Chondrocyte (in vitro differentiated cells): Measurements from ENCODE around the gene CPE. TPM values are rescaled to one million over a fixed set of nuclear protein-coding genes. Genes with fewer than 3 reads are reported as not detected.
"Not testable (repeated sequence)": the region's sequence is repeated elsewhere in the genome, so short reads cannot be mapped to it uniquely, and the experiment has no call there.

Experiments used
- DNase-seq: peaks from one replicate; pipeline ENCODE4 v3.0.0; 2021; ENCODE audit warnings: mixed read lengths, low spot score
- H3K27ac Mint-ChIP-seq: one replicate; pipeline ENCODE4 v1.8.0; 2021; ENCODE audit warnings: mild to moderate bottlenecking, moderate library complexity, mixed read lengths; ENCODE audit not compliant: unreplicated experiment
- H3K27me3 Mint-ChIP-seq: 2 replicates; pipeline ENCODE4 v1.8.0; 2021; ENCODE audit warnings: low read depth, mixed read lengths
- H3K36me3 Mint-ChIP-seq: 2 replicates; pipeline ENCODE4 v1.8.0; 2021; ENCODE audit warnings: low read depth, mixed read lengths
- H3K4me1 Mint-ChIP-seq: 2 replicates; pipeline ENCODE4 v1.8.0; 2021; ENCODE audit warnings: low read depth, mild to moderate bottlenecking, mixed read lengths
- H3K4me3 Mint-ChIP-seq: one replicate; pipeline ENCODE4 v1.8.0; 2021; ENCODE audit warnings: mild to moderate bottlenecking, moderate library complexity, mixed read lengths; ENCODE audit not compliant: unreplicated experiment
- H3K9me3 Mint-ChIP-seq: 2 replicates; pipeline ENCODE4 v1.8.0; 2021; ENCODE audit warnings: low read depth, mixed read lengths
- total RNA-seq: library from RNA; stranded (reverse); gene quantifications from 3 replicates; pipeline ENCODE4 v1.2.1, GENCODE V29; 2021
- TF ChIP-seq, protein P1 (sequence below): fragments of 200-600 bp; sonication (generic); IDR thresholded peaks from 2 replicates; pipeline ENCODE4 v1.5.0; 2021; ENCODE audit warnings: antibody characterized with exemption, mild to moderate bottlenecking, moderate library complexity

Gene CPE
- total RNA-seq, 1 donor from 2014 or later, result 275 TPM

- Mint-ChIP-seq H3K9me3 (no peaks in the 10 kb centered on the region), H3K27ac (peak overlapping the region; percentile 92), H3K27me3 (no peaks in the 10 kb centered on the region), H3K4me1 (peaks cover 50% of the 10 kb centered on the region), H3K36me3 (peaks cover 4% of the 10 kb centered on the region), H3K4me3 (peak overlapping the region; percentile 68)
- TF ChIP-seq, protein P1, sequence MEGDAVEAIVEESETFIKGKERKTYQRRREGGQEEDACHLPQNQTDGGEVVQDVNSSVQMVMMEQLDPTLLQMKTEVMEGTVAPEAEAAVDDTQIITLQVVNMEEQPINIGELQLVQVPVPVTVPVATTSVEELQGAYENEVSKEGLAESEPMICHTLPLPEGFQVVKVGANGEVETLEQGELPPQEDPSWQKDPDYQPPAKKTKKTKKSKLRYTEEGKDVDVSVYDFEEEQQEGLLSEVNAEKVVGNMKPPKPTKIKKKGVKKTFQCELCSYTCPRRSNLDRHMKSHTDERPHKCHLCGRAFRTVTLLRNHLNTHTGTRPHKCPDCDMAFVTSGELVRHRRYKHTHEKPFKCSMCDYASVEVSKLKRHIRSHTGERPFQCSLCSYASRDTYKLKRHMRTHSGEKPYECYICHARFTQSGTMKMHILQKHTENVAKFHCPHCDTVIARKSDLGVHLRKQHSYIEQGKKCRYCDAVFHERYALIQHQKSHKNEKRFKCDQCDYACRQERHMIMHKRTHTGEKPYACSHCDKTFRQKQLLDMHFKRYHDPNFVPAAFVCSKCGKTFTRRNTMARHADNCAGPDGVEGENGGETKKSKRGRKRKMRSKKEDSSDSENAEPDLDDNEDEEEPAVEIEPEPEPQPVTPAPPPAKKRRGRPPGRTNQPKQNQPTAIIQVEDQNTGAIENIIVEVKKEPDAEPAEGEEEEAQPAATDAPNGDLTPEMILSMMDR, result no peak
- DNase-seq, result no peak
These were observed 46.3 kb upstream of the CPE start for GRCh38 chr4:165332502-165332901.

DNA sequence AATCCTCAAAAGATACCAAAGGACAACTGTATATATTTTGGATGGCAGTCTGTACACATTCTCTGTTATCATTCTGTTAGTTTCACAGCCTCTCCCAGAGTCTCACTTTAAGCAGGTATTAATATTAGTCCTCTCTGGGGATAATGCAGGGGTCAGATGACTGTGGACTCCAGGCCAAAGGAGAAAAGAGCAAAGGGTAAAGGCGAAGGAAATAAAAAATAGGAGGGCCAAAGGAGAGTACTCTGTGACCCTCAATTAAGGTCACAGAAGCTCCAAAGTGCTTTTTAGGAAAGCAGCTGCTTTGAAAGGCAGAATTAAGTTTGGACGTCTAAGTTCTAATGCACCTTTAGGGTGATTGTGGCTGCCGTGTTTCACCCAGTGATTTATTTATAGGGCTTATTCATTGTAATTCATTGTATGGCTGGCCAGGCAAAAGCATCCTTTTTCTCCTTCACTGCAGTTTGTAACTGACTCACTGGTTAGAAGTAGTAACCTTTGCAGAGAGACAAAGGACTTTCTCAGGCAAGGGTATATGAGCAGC is 43.6 kb upstream of the CPE start:
- H3K4me1 Mint-ChIP-seq, result peaks cover 50% of the 10 kb centered on the region
- H3K36me3 Mint-ChIP-seq, result peaks cover 9% of the 10 kb centered on the region
- H3K4me3 Mint-ChIP-seq, result no peak overlapping the region
- no peaks in the 10 kb centered on the region for H3K9me3 Mint-ChIP-seq
- TF ChIP-seq, protein P1, result no peak
- H3K27me3 Mint-ChIP-seq, result no peaks in the 10 kb centered on the region
- H3K27ac Mint-ChIP-seq, result no peak overlapping the region
- no peak for DNase-seq

DNA sequence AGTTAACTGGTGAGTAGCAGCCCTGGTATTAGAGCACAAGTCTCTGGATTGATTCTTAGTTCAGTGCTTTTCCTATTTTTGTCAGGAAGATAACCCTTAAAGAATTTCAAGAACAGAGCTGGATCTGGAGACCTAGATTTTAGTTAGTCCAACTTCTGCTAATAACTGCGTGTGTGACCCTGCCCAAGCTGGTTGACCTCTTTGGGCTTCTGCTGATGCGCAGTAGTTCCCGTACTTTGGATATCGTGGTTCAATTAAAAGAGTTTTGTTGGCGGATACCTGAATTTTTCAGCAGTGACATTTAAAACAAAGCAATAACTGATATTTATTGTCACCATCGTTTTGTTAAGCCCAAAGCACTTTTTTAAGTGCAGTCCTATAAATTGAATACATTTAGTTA is 42.1 kb upstream of the CPE start:
- H3K36me3 Mint-ChIP-seq, result peaks cover 12% of the 10 kb centered on the region
- no peaks in the 10 kb centered on the region for H3K27me3 Mint-ChIP-seq
- no peak overlapping the region for H3K27ac Mint-ChIP-seq
- no peak overlapping the region for H3K4me3 Mint-ChIP-seq
- no peak for DNase-seq
- TF ChIP-seq, protein P1, result no peak
- no peaks in the 10 kb centered on the region for H3K9me3 Mint-ChIP-seq
- peaks cover 35% of the 10 kb centered on the region for H3K4me1 Mint-ChIP-seq

DNA sequence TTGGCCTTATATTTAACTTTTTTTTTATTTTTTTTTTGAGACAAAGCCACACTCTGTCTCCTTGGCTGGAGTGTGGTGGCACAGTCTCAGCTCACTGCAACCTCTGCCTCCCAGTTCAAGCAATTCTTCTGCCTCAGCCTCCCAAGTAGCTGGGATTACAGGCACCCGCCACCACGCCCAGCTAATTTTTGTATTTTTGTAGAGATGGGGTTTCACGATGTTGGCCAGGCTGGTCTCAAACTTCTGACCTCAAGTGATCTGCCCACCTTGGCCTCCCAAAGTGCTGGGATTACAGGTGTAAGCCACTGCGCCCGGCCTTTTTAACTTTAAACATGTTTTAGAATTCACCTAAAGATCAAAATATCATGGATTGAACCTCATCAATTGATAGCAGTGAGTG is 36.5 kb upstream of the CPE start:
- not testable (repeated sequence) for H3K27ac Mint-ChIP-seq, H3K9me3 Mint-ChIP-seq, H3K36me3 Mint-ChIP-seq, H3K4me1 Mint-ChIP-seq, DNase-seq, H3K4me3 Mint-ChIP-seq, H3K27me3 Mint-ChIP-seq

DNA sequence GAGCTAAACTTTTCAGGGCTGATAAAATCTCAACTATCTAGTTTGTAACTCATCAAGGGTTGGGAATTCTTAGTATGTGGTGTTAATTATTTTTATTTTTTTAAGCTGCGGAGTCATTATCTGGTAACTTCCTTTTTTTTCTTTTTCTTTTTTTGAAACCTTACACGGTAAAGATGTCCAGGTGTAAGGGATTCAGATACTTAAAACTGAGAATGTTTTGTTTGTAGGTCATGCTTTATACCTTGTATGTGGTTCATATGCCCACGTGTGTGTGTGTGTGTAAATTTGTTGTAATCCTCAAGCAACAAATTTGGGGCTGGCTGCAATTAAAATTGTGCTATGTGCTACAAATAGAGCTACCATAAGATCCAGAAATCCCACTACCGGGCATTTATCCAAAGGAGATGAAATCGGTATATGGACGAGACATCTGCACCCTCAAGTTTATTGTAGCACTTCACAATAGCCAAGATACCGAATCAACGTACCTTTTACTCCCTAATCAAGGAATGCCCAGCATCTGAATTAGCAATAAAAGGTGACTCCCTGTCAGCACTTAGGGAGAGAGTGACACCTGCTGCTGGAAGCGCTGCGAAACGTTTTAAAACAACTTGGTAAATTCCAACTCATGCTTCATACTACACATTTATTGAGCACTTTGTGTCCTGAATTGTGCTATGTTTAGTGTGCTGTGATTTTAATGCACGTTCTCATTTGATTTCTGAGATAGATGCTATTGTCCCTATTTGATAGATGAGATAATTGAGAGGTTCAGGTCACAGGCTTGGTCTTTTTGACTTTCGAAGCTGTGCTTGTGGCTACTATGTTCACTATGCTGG is 35.2 kb upstream of the CPE start:
- TF ChIP-seq, protein P1, result peak; percentile 68
- no peak for DNase-seq
- Mint-ChIP-seq H3K27me3 (no peaks in the 10 kb centered on the region), H3K36me3 (peaks cover 8% of the 10 kb centered on the region), H3K4me3 (no peak overlapping the region), H3K4me1 (peaks cover 6% of the 10 kb centered on the region), H3K27ac (no peak overlapping the region), H3K9me3 (no peaks in the 10 kb centered on the region)
